ENCODE results near the gene COQ9.

Gene COQ9

DNA sequence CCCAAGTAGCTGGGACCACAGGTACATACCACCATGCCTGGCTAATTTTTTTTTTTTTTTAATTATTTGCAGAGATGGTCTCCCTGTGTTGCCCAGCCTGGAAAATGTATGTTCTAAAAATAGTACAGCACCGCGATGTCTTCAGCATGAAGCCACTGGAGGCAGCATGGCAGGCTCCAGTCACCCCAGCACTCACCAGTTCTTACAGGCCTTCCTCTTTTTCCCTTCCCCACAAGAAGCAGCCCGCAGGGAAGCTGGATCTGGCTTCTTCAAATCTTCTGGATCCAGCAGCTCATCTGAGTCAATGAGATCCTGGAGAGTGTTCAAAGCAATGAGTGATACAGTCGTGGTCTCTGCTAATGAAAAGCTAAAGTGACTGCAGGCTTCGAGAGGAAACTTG lies 16.3 kb upstream of the COQ9 start:
- Histone ChIP-seq H4K20me1 (ENCODE audit: insufficient read depth, low read length) (no peaks in the 10 kb centered on the region), H3K79me2 (ENCODE audit: insufficient read depth, low read length) (no peaks in the 10 kb centered on the region), H3K27ac (ENCODE audit: low read length) (no peak overlapping the region), H3K4me1 (ENCODE audit: insufficient read depth, low read length) (no peaks in the 10 kb centered on the region), H3K9ac (ENCODE audit: low read depth, low read length) (no peak overlapping the region), H2AFZ (ENCODE audit: low read depth, low read length) (no peak overlapping the region), H3K36me3 (ENCODE audit: insufficient read depth, low read length) (peaks cover 79% of the 10 kb centered on the region), H3K9me3 (ENCODE audit: insufficient read depth, low read length, severe bottlenecking) (no peaks in the 10 kb centered on the region), H3K4me3 (ENCODE audit: low read depth in 1 of 2, low read length in 2 of 2) (no peak overlapping the region), H3K27me3 (ENCODE audit: insufficient read depth, low read length, poor library complexity) (no peaks in the 10 kb centered on the region), H3K4me2 (ENCODE audit: insufficient read depth, low read length) (no peak overlapping the region)
- no peak for ATAC-seq (ENCODE audit: insufficient read depth, low read depth)
- TF ChIP-seq EZH2 (IDR thresholded peaks at IDR 0.05; ENCODE audit: borderline replicate concordance, low read depth, low read length, severe bottlenecking): no peak
- TF ChIP-seq, protein P1, sequence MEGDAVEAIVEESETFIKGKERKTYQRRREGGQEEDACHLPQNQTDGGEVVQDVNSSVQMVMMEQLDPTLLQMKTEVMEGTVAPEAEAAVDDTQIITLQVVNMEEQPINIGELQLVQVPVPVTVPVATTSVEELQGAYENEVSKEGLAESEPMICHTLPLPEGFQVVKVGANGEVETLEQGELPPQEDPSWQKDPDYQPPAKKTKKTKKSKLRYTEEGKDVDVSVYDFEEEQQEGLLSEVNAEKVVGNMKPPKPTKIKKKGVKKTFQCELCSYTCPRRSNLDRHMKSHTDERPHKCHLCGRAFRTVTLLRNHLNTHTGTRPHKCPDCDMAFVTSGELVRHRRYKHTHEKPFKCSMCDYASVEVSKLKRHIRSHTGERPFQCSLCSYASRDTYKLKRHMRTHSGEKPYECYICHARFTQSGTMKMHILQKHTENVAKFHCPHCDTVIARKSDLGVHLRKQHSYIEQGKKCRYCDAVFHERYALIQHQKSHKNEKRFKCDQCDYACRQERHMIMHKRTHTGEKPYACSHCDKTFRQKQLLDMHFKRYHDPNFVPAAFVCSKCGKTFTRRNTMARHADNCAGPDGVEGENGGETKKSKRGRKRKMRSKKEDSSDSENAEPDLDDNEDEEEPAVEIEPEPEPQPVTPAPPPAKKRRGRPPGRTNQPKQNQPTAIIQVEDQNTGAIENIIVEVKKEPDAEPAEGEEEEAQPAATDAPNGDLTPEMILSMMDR (IDR thresholded peaks at IDR 0.05; ENCODE audit: borderline replicate concordance, extremely low read depth, low read length, poor library complexity, severe bottlenecking): no peak
- DNase-seq: no peak

DNA sequence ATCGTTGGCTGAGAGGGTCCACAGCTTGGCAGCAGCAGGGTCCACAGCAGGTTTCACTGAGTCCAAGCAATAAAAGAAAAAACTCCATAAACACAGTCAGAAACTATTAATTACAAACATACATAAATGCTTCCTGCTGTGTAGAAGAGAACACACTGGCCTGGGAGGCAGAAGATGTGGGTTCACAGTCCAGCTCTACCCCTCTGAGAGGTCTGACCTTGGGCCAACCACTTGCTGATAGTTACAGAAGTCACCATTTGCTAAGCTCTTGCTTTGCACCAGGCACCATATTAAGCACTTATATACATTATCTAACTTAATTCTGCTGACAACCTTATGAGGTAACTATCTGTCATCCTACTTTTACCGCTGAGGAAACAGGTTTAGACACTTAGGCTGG lies 14.8 kb upstream of the COQ9 start:
- H3K4me1 ChIP-seq (ENCODE audit: insufficient read depth, low read length): no peaks in the 10 kb centered on the region
- H3K36me3 ChIP-seq (ENCODE audit: insufficient read depth, low read length): peaks cover 89% of the 10 kb centered on the region
- no peak for ATAC-seq (ENCODE audit: insufficient read depth, low read depth)
- TF ChIP-seq EZH2 (IDR thresholded peaks at IDR 0.05; ENCODE audit: borderline replicate concordance, low read depth, low read length, severe bottlenecking): no peak
- TF ChIP-seq, protein P1 (IDR thresholded peaks at IDR 0.05; ENCODE audit: borderline replicate concordance, extremely low read depth, low read length, poor library complexity, severe bottlenecking): no peak
- H3K9me3 ChIP-seq (ENCODE audit: insufficient read depth, low read length, severe bottlenecking): no peaks in the 10 kb centered on the region
- no peaks in the 10 kb centered on the region for H3K27me3 ChIP-seq (ENCODE audit: insufficient read depth, low read length, poor library complexity)
- H3K27ac ChIP-seq (ENCODE audit: low read length): no peak overlapping the region
- no peaks in the 10 kb centered on the region for H3K79me2 ChIP-seq (ENCODE audit: insufficient read depth, low read length)
- H4K20me1 ChIP-seq (ENCODE audit: insufficient read depth, low read length): no peaks in the 10 kb centered on the region
- no peak overlapping the region for H3K9ac ChIP-seq (ENCODE audit: low read depth, low read length)
- no peak overlapping the region for H2AFZ ChIP-seq (ENCODE audit: low read depth, low read length)
- no peak overlapping the region for H3K4me3 ChIP-seq (ENCODE audit: low read depth in 1 of 2, low read length in 2 of 2)
- DNase-seq: no peak
- H3K4me2 ChIP-seq (ENCODE audit: insufficient read depth, low read length): no peak overlapping the region

DNA sequence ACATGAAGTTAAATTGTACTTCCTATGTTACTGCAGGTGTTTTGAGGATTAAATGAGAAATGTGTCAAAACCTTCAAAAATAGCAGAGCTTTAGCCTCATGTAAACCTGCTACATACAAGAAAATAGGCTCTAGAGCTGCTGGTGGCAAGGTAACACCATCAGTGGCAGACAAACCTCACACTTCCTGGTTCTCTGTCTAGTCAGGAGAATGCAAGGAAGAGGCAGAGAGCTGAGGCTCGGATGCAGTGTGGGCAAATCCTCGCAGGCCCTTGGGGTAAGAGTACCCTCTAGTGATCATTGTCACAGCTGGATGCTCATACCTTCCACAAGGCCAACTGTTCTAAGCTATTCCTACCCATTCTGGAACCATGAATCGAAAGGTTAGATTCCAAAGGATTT lies 14.3 kb upstream of the COQ9 start:
- Histone ChIP-seq H3K4me2 (ENCODE audit: insufficient read depth, low read length) (no peak overlapping the region), H2AFZ (ENCODE audit: low read depth, low read length) (no peak overlapping the region), H3K4me3 (ENCODE audit: low read depth in 1 of 2, low read length in 2 of 2) (no peak overlapping the region), H3K79me2 (ENCODE audit: insufficient read depth, low read length) (no peaks in the 10 kb centered on the region), H3K9me3 (ENCODE audit: insufficient read depth, low read length, severe bottlenecking) (no peaks in the 10 kb centered on the region), H3K36me3 (ENCODE audit: insufficient read depth, low read length) (peaks cover 92% of the 10 kb centered on the region), H3K27me3 (ENCODE audit: insufficient read depth, low read length, poor library complexity) (no peaks in the 10 kb centered on the region), H4K20me1 (ENCODE audit: insufficient read depth, low read length) (no peaks in the 10 kb centered on the region), H3K9ac (ENCODE audit: low read depth, low read length) (no peak overlapping the region), H3K4me1 (ENCODE audit: insufficient read depth, low read length) (no peaks in the 10 kb centered on the region), H3K27ac (ENCODE audit: low read length) (no peak overlapping the region)
- DNase-seq: no peak
- TF ChIP-seq, protein P1 (IDR thresholded peaks at IDR 0.05; ENCODE audit: borderline replicate concordance, extremely low read depth, low read length, poor library complexity, severe bottlenecking): no peak
- no peak for TF ChIP-seq EZH2 (IDR thresholded peaks at IDR 0.05; ENCODE audit: borderline replicate concordance, low read depth, low read length, severe bottlenecking)
- ATAC-seq (ENCODE audit: insufficient read depth, low read depth): no peak

DNA sequence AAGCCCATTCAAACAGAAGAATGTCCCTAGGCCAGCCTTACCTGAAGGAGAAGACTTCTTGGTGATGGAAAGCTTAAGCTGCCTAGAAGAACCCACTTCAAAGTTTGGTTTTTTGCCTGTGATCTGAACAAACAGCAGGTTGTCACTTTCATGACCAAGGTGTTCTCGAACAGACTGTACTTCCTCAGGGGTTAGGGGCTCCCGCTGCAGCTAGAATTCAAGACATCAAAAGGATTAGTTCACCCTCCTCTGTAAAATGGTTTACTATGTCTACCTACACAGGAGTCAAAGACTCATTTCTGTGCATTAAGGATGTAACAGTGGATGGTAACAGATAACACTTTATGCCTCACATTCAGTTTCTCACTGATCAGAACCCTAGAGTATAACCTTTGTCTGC lies 13.3 kb upstream of the COQ9 start:
- H3K9me3 ChIP-seq (ENCODE audit: insufficient read depth, low read length, severe bottlenecking): no peaks in the 10 kb centered on the region
- no peaks in the 10 kb centered on the region for H4K20me1 ChIP-seq (ENCODE audit: insufficient read depth, low read length)
- no peaks in the 10 kb centered on the region for H3K79me2 ChIP-seq (ENCODE audit: insufficient read depth, low read length)
- no peaks in the 10 kb centered on the region for H3K27me3 ChIP-seq (ENCODE audit: insufficient read depth, low read length, poor library complexity)
- no peak overlapping the region for H3K4me2 ChIP-seq (ENCODE audit: insufficient read depth, low read length)
- no peaks in the 10 kb centered on the region for H3K4me1 ChIP-seq (ENCODE audit: insufficient read depth, low read length)
- peaks cover 92% of the 10 kb centered on the region for H3K36me3 ChIP-seq (ENCODE audit: insufficient read depth, low read length)
- DNase-seq: no peak
- TF ChIP-seq EZH2 (IDR thresholded peaks at IDR 0.05; ENCODE audit: borderline replicate concordance, low read depth, low read length, severe bottlenecking): no peak
- TF ChIP-seq, protein P1 (IDR thresholded peaks at IDR 0.05; ENCODE audit: borderline replicate concordance, extremely low read depth, low read length, poor library complexity, severe bottlenecking): no peak
- ATAC-seq (ENCODE audit: insufficient read depth, low read depth): no peak
- no peak overlapping the region for H3K9ac ChIP-seq (ENCODE audit: low read depth, low read length)
- H2AFZ ChIP-seq (ENCODE audit: low read depth, low read length): no peak overlapping the region
- H3K27ac ChIP-seq (ENCODE audit: low read length): no peak overlapping the region
- H3K4me3 ChIP-seq (ENCODE audit: low read depth in 1 of 2, low read length in 2 of 2): no peak overlapping the region

Measured in DND-41 (cell line).